Body of pancreas (tissue), 4 donors: Measurements from ENCODE around the gene UBE2C. TPM values are rescaled to one million over a fixed set of nuclear protein-coding genes. Genes with fewer than 3 reads are reported as not detected.

Source experiments
- ATAC-seq: fragments of 150-250 bp; one replicate; pipeline ENCODE4 v1.9.1; 2016
- DNase-seq, 4 donors: peaks; one replicate each; pipeline ENCODE4 v3.0.0-alpha.2; 2019
- H3K27ac ChIP-seq, 4 donors: fragments of 200-600 bp; sonication (generic); 1 replicate in 3 of 4; 2 replicates in 1 of 4; pipeline versions ENCODE4 v1.5.1 to v1.6.1; 2016 to 2019; ENCODE audit warnings: mild to moderate bottlenecking in 1 of 4, mixed read lengths in 1 of 4, moderate library complexity in 1 of 4
- H3K27me3 ChIP-seq, 2 donors: fragments of 200-600 bp; sonication (generic); one replicate each; pipeline ENCODE4 v1.6.0; 2016; ENCODE audit warnings: mild to moderate bottlenecking in 1 of 2
- H3K36me3 ChIP-seq, 2 donors: fragments of 200-600 bp; sonication (generic); replicated peaks in 1 of 2; 2 replicates each; pipeline ENCODE4 v1.5.1; 2016; ENCODE audit warnings: low read depth in 2 of 2; ENCODE audit not compliant: insufficient read depth in 1 of 2
- H3K4me1 ChIP-seq: fragments of 200-600 bp; sonication (generic); one replicate; pipeline ENCODE4 v1.6.0; 2016
- H3K4me3 ChIP-seq, 2 donors: fragments of 200-600 bp; sonication (generic); 1 replicate in 1 of 2; 2 replicates in 1 of 2; pipeline ENCODE4 v1.5.1; 2016 to 2019
- H3K9me3 ChIP-seq, 3 donors: fragments of 200-600 bp; sonication (generic); 1 replicate in 2 of 3; 2 replicates in 1 of 3; pipeline ENCODE4 v1.5.1; 2016
- POLR2A ChIP-seq, 3 donors: fragments of 450-650 bp; IDR thresholded peaks; one replicate each; pipeline ENCODE4 v1.6.1; 2016; ENCODE audit warnings: antibody characterized with exemption in 3 of 3, mild to moderate bottlenecking in 2 of 3
- WGBS, 2 donors: methylation state at CpG; one replicate each; pipeline ENCODE4 v1.1.5; 2017; 5-methylcytosine and 5-hydroxymethylcytosine counted together
- intact Hi-C: fragments of 100-400 bp; cut with DNase I; formaldehyde crosslinking; loops from one replicate; pipeline ENCODE4 v1.15.1; 2023
- total RNA-seq, 2 donors: library from RNA; depleted of rRNA; stranded (reverse); fragments of >200 nt; gene quantifications; one replicate each; pipeline ENCODE4 v1.1.0, GENCODE V29; 2016
- TF ChIP-seq, protein P1 (sequence below), 7 experiments: fragments of 450-650 bp in 4 of 7; fragments of 200-600 bp in 3 of 7; sonication (generic) in 3 of 7; IDR thresholded peaks; one replicate each; pipeline ENCODE4 v1.5.1; 2016 to 2019; ENCODE audit warnings: antibody characterized with exemption in 7 of 7

Gene UBE2C
- total RNA-seq, 2 donors from 2014 or later = not detected

- H3K27me3 ChIP-seq = no peaks in the 10 kb centered on the region
- H3K9me3 ChIP-seq = no peaks in the 10 kb centered on the region
- H3K27ac ChIP-seq = no peak overlapping the region
- H3K4me3 ChIP-seq = no peak overlapping the region
- H3K36me3 ChIP-seq = peaks cover 3 to 12% of the 10 kb centered on the region in 2 donors
- WGBS, 2 donors = 70 to 92% methylated on average over 5 of the region's 5 CpGs
- intact Hi-C loops = no loop called here
- H3K4me1 ChIP-seq = no peaks in the 10 kb centered on the region
- no peak for ATAC-seq
- TF ChIP-seq, protein P1, sequence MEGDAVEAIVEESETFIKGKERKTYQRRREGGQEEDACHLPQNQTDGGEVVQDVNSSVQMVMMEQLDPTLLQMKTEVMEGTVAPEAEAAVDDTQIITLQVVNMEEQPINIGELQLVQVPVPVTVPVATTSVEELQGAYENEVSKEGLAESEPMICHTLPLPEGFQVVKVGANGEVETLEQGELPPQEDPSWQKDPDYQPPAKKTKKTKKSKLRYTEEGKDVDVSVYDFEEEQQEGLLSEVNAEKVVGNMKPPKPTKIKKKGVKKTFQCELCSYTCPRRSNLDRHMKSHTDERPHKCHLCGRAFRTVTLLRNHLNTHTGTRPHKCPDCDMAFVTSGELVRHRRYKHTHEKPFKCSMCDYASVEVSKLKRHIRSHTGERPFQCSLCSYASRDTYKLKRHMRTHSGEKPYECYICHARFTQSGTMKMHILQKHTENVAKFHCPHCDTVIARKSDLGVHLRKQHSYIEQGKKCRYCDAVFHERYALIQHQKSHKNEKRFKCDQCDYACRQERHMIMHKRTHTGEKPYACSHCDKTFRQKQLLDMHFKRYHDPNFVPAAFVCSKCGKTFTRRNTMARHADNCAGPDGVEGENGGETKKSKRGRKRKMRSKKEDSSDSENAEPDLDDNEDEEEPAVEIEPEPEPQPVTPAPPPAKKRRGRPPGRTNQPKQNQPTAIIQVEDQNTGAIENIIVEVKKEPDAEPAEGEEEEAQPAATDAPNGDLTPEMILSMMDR (IDR thresholded peaks at IDR 0.05) = no peak
- no peak for TF ChIP-seq POLR2A (IDR thresholded peaks at IDR 0.05)
- peak in 1 of 4 donors; percentile 17 for DNase-seq
Measured at GRCh38 chr20:45842169-45842812, 29.8 kb downstream of the UBE2C start.

- H3K27me3 ChIP-seq = no peaks in the 10 kb centered on the region
- no peak overlapping the region for H3K4me3 ChIP-seq
- ATAC-seq (no peak), DNase-seq (no peak)
- intact Hi-C loops = no loop called here
- H3K36me3 ChIP-seq = peaks cover 3 to 16% of the 10 kb centered on the region in 2 donors
- WGBS, 2 donors = 86% methylated on average over 11 to 14 of the region's 14 CpGs
- H3K27ac ChIP-seq = no peak overlapping the region
- no peaks in the 10 kb centered on the region for H3K4me1 ChIP-seq
- H3K9me3 ChIP-seq = no peaks in the 10 kb centered on the region
- TF ChIP-seq, protein P1 (IDR thresholded peaks at IDR 0.05) = no peak
- TF ChIP-seq POLR2A (IDR thresholded peaks at IDR 0.05) = no peak
Measured at GRCh38 chr20:45843506-45843905, 31.1 kb downstream of the UBE2C start.

GRCh38 chr20:45845452-45845851, 33.0 kb downstream of the UBE2C start:
- intact Hi-C loops = no loop called here
- no peak for ATAC-seq

GRCh38 chr20:45848421-45848820, 36.0 kb downstream of the UBE2C start:
- H3K9me3 ChIP-seq = no peaks in the 10 kb centered on the region
- no peaks in the 10 kb centered on the region for H3K4me1 ChIP-seq
- H3K36me3 ChIP-seq = peaks cover 0 to 10% of the 10 kb centered on the region in 2 donors
- DNase-seq = no peak
- no peaks in the 10 kb centered on the region for H3K27me3 ChIP-seq
- ATAC-seq = no peak
- 95 to 96% methylated on average over 8 of the region's 8 CpGs for WGBS, 2 donors
- intact Hi-C loops = no loop called here
- H3K27ac ChIP-seq = no peak overlapping the region
- TF ChIP-seq, protein P1 (IDR thresholded peaks at IDR 0.05) = no peak
- H3K4me3 ChIP-seq = no peak overlapping the region

More at GRCh38 chr20:45845452-45845851, 33.0 kb downstream of the UBE2C start:
- TF ChIP-seq, protein P1 (IDR thresholded peaks at IDR 0.05) = no peak
- no peak for TF ChIP-seq POLR2A (IDR thresholded peaks at IDR 0.05)
- H3K27ac ChIP-seq = no peak overlapping the region
- peaks cover 3 to 17% of the 10 kb centered on the region in 2 donors for H3K36me3 ChIP-seq
- no peaks in the 10 kb centered on the region for H3K27me3 ChIP-seq
- H3K4me1 ChIP-seq = no peaks in the 10 kb centered on the region
- no peak overlapping the region for H3K4me3 ChIP-seq
- no peak for DNase-seq
- no peaks in the 10 kb centered on the region for H3K9me3 ChIP-seq

- 92 to 94% methylated on average over 8 of the region's 8 CpGs for WGBS, 2 donors
- peaks cover 0 to 8% of the 10 kb centered on the region in 2 donors for H3K36me3 ChIP-seq
- H3K4me3 ChIP-seq = no peak overlapping the region
- DNase-seq (no peak), ATAC-seq (no peak)
- peaks cover 4% of the 10 kb centered on the region for H3K4me1 ChIP-seq
- H3K27me3 ChIP-seq = no peaks in the 10 kb centered on the region
- intact Hi-C loops = no loop called here
- no peak for TF ChIP-seq POLR2A (IDR thresholded peaks at IDR 0.05)
- TF ChIP-seq, protein P1 (IDR thresholded peaks at IDR 0.05) = no peak
- no peaks in the 10 kb centered on the region for H3K9me3 ChIP-seq
- H3K27ac ChIP-seq = no peak overlapping the region
Measured at GRCh38 chr20:45848969-45849582, 36.6 kb downstream of the UBE2C start.
